Mucosa of descending colon (tissue), 3 donors: ENCODE results near the gene GJA3. TPM values are rescaled to one million over a fixed set of nuclear protein-coding genes. Genes with fewer than 3 reads are reported as not detected.
A peak's percentile ranks its signal among the peaks of the same experiment; 100 is the strongest.

Experiments used
- ATAC-seq: fragments of 200-7000 bp; cut with Tn5 transposase; one replicate; pipeline ENCODE4 v1.9.1; 2020; ENCODE audit warnings: mild to moderate bottlenecking, moderate library complexity
- DNase-seq, 3 donors: peaks; one replicate each; pipeline ENCODE4 v3.0.0-alpha.2; 2020
- H3K36me3 ChIP-seq: fragments of 200-600 bp; one replicate; pipeline ENCODE4 v1.8.0; 2021; ENCODE audit warnings: low read depth, mild to moderate bottlenecking
- H3K4me1 ChIP-seq: fragments of 200-600 bp; one replicate; pipeline ENCODE4 v1.8.0; 2021; ENCODE audit warnings: low read depth, mild to moderate bottlenecking
- H3K4me3 ChIP-seq: fragments of 200-600 bp; one replicate; pipeline ENCODE4 v1.8.0; 2021; ENCODE audit warnings: mild to moderate bottlenecking
- H3K9me3 ChIP-seq: fragments of 200-600 bp; one replicate; pipeline ENCODE4 v1.8.0; 2021; ENCODE audit warnings: mild to moderate bottlenecking
- intact Hi-C, 2 donors: fragments of 100-400 bp; cut with DNase I in 1 of 2; cut with micrococcal nuclease in 1 of 2; formaldehyde crosslinking; loops; one replicate each; pipeline versions ENCODE4 v1.11.0 to v1.11.1; 2022; cut with DNase I, micrococcal nuclease
- total RNA-seq, 3 donors: library from RNA; stranded (reverse); fragmentation: NEBNext Ultra II Directional in 2 of 3; extraction: Animal tissue kit (Norgen Biotek cat#: 25700) in 2 of 3; gene quantifications; one replicate each; pipeline versions ENCODE4 v1.2.1 to v1.2.4, GENCODE V29; 2021 to 2023
- TF ChIP-seq, protein P1 (sequence below): fragments of 200-600 bp; IDR thresholded peaks from one replicate; pipeline ENCODE4 v1.8.0; 2022; ENCODE audit warnings: antibody characterized with exemption, mild to moderate bottlenecking
- donor health status: DM: no; HTN: no; CAD: no; lungs with moderate emphysema.
- donor health status: DM: no; HTN: no; CAD: no.
- donor health status: DM: no; HTN: yes; CAD: no.

GJA3 gene
- total RNA-seq, 3 donors from 2014 or later = not detected

DNA sequence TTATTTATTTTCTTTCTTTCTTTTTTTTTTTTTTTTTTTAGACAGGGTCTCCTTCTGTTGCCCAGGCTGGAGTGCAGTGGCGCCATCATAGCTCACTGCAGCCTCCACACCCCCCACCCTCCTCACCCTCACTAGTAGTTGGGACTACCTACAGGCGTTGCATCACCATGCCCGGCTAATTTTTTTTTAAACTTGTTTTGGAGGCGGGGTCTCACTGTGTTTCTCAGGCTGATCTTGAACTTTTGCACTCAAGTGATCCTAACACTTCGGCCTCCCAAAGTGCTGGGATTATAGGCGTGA is 33.6 kb downstream of the GJA3 start:
- peaks cover 7% of the 10 kb centered on the region for H3K4me1 ChIP-seq
- no peaks in the 10 kb centered on the region for H3K36me3 ChIP-seq
- no peak overlapping the region for H3K4me3 ChIP-seq
- intact Hi-C loops = no loop called here
- no peak for DNase-seq
- H3K9me3 ChIP-seq = no peaks in the 10 kb centered on the region
- peak; percentile 3 for ATAC-seq
- TF ChIP-seq, protein P1, sequence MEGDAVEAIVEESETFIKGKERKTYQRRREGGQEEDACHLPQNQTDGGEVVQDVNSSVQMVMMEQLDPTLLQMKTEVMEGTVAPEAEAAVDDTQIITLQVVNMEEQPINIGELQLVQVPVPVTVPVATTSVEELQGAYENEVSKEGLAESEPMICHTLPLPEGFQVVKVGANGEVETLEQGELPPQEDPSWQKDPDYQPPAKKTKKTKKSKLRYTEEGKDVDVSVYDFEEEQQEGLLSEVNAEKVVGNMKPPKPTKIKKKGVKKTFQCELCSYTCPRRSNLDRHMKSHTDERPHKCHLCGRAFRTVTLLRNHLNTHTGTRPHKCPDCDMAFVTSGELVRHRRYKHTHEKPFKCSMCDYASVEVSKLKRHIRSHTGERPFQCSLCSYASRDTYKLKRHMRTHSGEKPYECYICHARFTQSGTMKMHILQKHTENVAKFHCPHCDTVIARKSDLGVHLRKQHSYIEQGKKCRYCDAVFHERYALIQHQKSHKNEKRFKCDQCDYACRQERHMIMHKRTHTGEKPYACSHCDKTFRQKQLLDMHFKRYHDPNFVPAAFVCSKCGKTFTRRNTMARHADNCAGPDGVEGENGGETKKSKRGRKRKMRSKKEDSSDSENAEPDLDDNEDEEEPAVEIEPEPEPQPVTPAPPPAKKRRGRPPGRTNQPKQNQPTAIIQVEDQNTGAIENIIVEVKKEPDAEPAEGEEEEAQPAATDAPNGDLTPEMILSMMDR = no peak

- DNase-seq (peak in 1 of 3 donors; percentile 11), ATAC-seq (no peak)
- TF ChIP-seq, protein P1 = no peak
- H3K4me3 ChIP-seq = no peak overlapping the region
- no peaks in the 10 kb centered on the region for H3K9me3 ChIP-seq
- peaks cover 7% of the 10 kb centered on the region for H3K4me1 ChIP-seq
- no peaks in the 10 kb centered on the region for H3K36me3 ChIP-seq
- intact Hi-C loops = no loop called here
Measured at GRCh38 chr13:20126541-20127261, 34.2 kb downstream of the GJA3 start.

DNA sequence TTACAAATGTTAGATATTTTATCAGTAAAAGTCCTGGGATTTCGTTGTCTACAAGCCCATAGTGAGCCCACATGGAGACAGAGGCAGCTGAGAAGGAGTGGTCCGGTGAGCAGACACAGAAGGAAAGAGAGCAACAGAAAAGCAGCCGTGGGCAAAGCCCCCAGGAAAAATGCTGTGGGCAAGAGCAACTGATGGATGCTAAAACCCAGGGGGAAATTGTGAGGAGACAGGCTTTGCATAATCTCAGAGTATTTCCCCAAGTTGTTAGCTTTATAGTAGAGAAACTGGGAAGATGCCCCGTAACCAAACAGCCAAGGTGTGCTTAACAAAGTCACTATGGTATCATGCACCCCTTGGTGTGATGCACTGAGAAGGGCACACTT is 35.1 kb downstream of the GJA3 start:
- Histone ChIP-seq H3K4me1 (peaks cover 7% of the 10 kb centered on the region), H3K9me3 (no peaks in the 10 kb centered on the region), H3K4me3 (no peak overlapping the region), H3K36me3 (no peaks in the 10 kb centered on the region)
- intact Hi-C loops = no loop called here
- DNase-seq = no peak
- TF ChIP-seq, protein P1 = no peak
- no peak for ATAC-seq

GRCh38 chr13:20125129-20125782 is 35.6 kb downstream of the GJA3 start:
- DNase-seq = no peak
- ATAC-seq = no peak
- TF ChIP-seq, protein P1 = no peak
- Histone ChIP-seq H3K4me1 (peaks cover 7% of the 10 kb centered on the region), H3K36me3 (no peaks in the 10 kb centered on the region), H3K9me3 (no peaks in the 10 kb centered on the region), H3K4me3 (no peak overlapping the region)
- intact Hi-C loops = no loop called here

DNA sequence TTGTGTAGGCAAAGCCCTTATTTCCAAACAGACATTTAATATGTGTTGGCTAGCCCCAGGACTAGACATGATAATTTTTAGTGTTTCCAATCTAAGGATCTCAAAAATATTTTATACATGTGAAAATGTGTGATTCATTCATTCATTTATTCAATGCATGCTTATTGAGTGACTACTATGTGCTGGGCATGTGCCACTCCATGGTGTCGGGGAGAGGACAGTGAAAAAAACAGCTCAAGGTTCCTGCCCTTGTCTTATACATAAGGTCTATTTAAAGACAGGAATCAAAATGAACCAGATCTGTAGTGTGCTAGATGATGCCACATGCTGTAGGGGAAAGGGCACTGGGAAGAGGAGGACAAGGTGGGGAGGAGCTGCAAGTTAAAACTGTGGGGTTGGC is 36.5 kb downstream of the GJA3 start:
- TF ChIP-seq, protein P1 = no peak
- H3K9me3 ChIP-seq = no peaks in the 10 kb centered on the region
- no peak overlapping the region for H3K4me3 ChIP-seq
- H3K4me1 ChIP-seq = peaks cover 14% of the 10 kb centered on the region
- no peak for ATAC-seq
- intact Hi-C loops = no loop called here
- no peak for DNase-seq
- no peaks in the 10 kb centered on the region for H3K36me3 ChIP-seq
